Measurements from ENCODE around the gene SNW1.
A peak's percentile ranks its signal among the peaks of the same experiment; 100 is the strongest.

The SNW1 gene

GRCh38 chr14:77714926-77715325, 46.0 kb downstream of the SNW1 start:
- Mint-ChIP-seq H3K4me3 (no peak overlapping the region), H3K27ac (peak overlapping the region; percentile 84), H3K9me3 (ENCODE audit: low read depth) (no peaks in the 10 kb centered on the region), H3K4me1 (ENCODE audit: low read depth) (peaks cover 28% of the 10 kb centered on the region), H3K36me3 (peaks cover 8% of the 10 kb centered on the region), H3K27me3 (no peaks in the 10 kb centered on the region)

DNA sequence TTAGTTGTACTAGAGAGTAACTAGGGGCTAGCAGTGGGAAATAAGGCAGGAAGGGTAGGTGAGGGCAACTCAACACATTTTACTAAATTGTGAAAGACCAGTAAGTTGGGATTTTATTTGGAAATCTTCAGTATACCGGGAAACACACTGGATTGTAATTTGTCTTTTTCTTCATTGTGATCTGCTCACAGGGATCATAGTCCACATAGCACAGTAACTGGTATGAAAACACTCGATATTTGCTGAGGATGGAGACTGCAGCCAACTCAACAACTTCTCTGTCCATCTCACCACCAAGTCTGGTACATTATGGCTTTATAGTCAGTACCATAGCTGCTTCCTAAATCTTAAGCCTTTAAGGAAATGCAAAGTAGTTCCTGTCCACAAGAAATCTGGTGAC, 50.6 kb downstream of the SNW1 start:
- peaks cover 18% of the 10 kb centered on the region for H3K36me3 Mint-ChIP-seq
- peak overlapping the region; percentile 100 for H3K4me3 Mint-ChIP-seq
- no peak overlapping the region for H3K27ac Mint-ChIP-seq
- H3K27me3 Mint-ChIP-seq: no peaks in the 10 kb centered on the region
- no peaks in the 10 kb centered on the region for H3K9me3 Mint-ChIP-seq (ENCODE audit: low read depth)
- H3K4me1 Mint-ChIP-seq (ENCODE audit: low read depth): peaks cover 49% of the 10 kb centered on the region

- Mint-ChIP-seq H3K9me3 (ENCODE audit: low read depth) (no peaks in the 10 kb centered on the region), H3K27me3 (no peaks in the 10 kb centered on the region), H3K4me1 (ENCODE audit: low read depth) (peaks cover 45% of the 10 kb centered on the region), H3K4me3 (peak overlapping the region; percentile 100), H3K27ac (peak overlapping the region; percentile 99), H3K36me3 (peaks cover 12% of the 10 kb centered on the region)
Measured at GRCh38 chr14:77709412-77709811, 51.5 kb downstream of the SNW1 start.

- H3K27ac Mint-ChIP-seq: peak overlapping the region; percentile 99
Measured at GRCh38 chr14:77708749-77709148, 52.2 kb downstream of the SNW1 start.

GRCh38 chr14:77707724-77708408, 53.1 kb downstream of the SNW1 start, which contains the start of the genes ALKBH1 and SLIRP:
Gene ALKBH1, minus strand, starts transcription at chr14:77708023. Its CDS starts 19 bp downstream, at chr14:77708004.
Gene SLIRP, plus strand, starts transcription at chr14:77708103. Its CDS starts 9 bp downstream, at chr14:77708112.
- no peaks in the 10 kb centered on the region for H3K9me3 Mint-ChIP-seq (ENCODE audit: low read depth)
- no peaks in the 10 kb centered on the region for H3K27me3 Mint-ChIP-seq
- H3K36me3 Mint-ChIP-seq: peaks cover 12% of the 10 kb centered on the region
- H3K4me1 Mint-ChIP-seq (ENCODE audit: low read depth): peaks cover 42% of the 10 kb centered on the region
- peak within 1 kb of the TSS; percentile 99 for H3K27ac Mint-ChIP-seq
- H3K4me3 Mint-ChIP-seq: peak within 1 kb of the TSS; percentile 100

More at GRCh38 chr14:77708749-77709148, 52.2 kb downstream of the SNW1 start:
- Mint-ChIP-seq H3K4me3 (peak overlapping the region; percentile 100), H3K4me1 (ENCODE audit: low read depth) (peaks cover 47% of the 10 kb centered on the region), H3K9me3 (ENCODE audit: low read depth) (no peaks in the 10 kb centered on the region), H3K36me3 (peaks cover 12% of the 10 kb centered on the region), H3K27me3 (no peaks in the 10 kb centered on the region)

- Mint-ChIP-seq H3K9me3 (ENCODE audit: low read depth) (no peaks in the 10 kb centered on the region), H3K4me3 (peak overlapping the region; percentile 100), H3K4me1 (ENCODE audit: low read depth) (peaks cover 38% of the 10 kb centered on the region), H3K27ac (peak overlapping the region; percentile 99), H3K27me3 (no peaks in the 10 kb centered on the region), H3K36me3 (peaks cover 12% of the 10 kb centered on the region)
Measured at GRCh38 chr14:77707355-77707723, 53.6 kb downstream of the SNW1 start.

- H3K27me3 Mint-ChIP-seq: no peaks in the 10 kb centered on the region
- no peak overlapping the region for H3K27ac Mint-ChIP-seq
- no peaks in the 10 kb centered on the region for H3K9me3 Mint-ChIP-seq (ENCODE audit: low read depth)
- H3K36me3 Mint-ChIP-seq: peaks cover 21% of the 10 kb centered on the region
- H3K4me3 Mint-ChIP-seq: no peak overlapping the region
- no peaks in the 10 kb centered on the region for H3K4me1 Mint-ChIP-seq (ENCODE audit: low read depth)
Measured at GRCh38 chr14:77691259-77691658, 69.7 kb downstream of the SNW1 start.

- Mint-ChIP-seq H3K27ac (no peak overlapping the region), H3K4me3 (no peak overlapping the region), H3K36me3 (peaks cover 6% of the 10 kb centered on the region), H3K4me1 (ENCODE audit: low read depth) (peaks cover 5% of the 10 kb centered on the region), H3K9me3 (ENCODE audit: low read depth) (no peaks in the 10 kb centered on the region), H3K27me3 (no peaks in the 10 kb centered on the region)
Measured at GRCh38 chr14:77682158-77682553, 78.8 kb downstream of the SNW1 start.

DNA sequence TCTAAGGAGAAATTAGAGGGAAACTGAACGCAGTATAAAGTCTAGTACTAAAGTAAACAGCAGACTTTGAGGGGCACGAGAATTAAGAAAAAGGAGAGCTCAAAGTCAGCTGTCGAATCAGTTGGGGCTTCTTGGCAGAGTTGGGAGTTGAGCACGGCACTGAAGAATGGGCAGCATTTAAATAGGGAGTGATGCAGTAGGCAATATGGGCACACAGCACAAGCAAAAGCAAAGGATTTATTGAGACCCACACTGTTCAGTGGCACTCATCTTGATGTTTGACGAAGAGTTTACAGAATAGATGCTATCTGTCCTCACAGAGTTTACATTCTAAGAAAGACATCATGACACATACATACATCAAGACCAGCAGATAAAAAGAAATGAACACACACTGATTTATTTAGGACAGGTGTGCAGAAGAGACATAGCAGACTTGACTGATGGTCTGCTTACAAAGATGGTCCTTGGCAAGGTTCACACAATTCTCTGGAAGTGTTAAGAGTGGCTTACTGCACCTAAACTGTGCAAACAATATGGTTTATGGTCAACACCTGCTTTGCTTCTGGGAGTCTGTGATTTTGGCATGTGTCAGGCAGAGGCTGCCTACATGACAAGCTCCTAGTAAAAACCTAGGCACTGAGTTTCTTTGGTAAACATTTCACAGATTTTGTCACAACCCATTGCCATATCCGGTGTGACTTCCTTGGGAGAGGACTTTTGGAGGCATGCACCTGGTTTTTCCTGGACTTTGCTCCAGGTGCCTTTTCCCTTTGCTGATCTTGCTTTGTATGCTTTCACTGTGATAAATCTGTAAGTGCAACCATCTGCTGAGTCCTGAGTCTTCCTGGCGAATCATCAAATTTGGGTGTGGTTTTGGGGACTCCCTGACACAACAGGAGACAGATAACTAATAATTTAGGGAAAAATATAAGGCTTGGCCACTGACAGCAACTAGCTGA, 79.5 kb downstream of the SNW1 start:
- no peak overlapping the region for H3K4me3 Mint-ChIP-seq
- no peak overlapping the region for H3K27ac Mint-ChIP-seq
- no peaks in the 10 kb centered on the region for H3K27me3 Mint-ChIP-seq
- H3K36me3 Mint-ChIP-seq: peaks cover 6% of the 10 kb centered on the region
- peaks cover 5% of the 10 kb centered on the region for H3K4me1 Mint-ChIP-seq (ENCODE audit: low read depth)
- no peaks in the 10 kb centered on the region for H3K9me3 Mint-ChIP-seq (ENCODE audit: low read depth)

DNA sequence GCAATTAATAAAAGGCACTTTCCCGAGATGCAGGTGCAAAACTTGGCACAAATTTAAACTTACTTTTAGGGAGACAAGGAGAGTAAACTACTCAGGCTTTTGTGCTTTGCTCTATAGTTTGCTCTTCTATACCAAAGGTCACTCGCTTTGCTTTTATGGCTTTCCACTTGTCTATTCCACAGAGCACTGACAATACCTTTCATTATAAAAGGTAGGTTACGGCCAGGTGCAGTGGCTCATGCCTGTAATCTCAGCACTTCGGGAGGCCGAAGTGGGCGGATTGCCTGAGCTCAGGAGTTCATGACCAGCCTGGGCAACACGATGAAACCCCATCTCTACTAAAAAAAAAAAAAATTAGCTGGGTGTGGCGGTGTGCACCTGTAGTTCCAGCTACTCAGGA, 86.0 kb downstream of the SNW1 start:
- Mint-ChIP-seq H3K9me3 (ENCODE audit: low read depth) (no peaks in the 10 kb centered on the region), H3K4me1 (ENCODE audit: low read depth) (no peaks in the 10 kb centered on the region), H3K27me3 (no peaks in the 10 kb centered on the region), H3K4me3 (no peak overlapping the region), H3K36me3 (peaks cover 14% of the 10 kb centered on the region), H3K27ac (no peak overlapping the region)

DNA sequence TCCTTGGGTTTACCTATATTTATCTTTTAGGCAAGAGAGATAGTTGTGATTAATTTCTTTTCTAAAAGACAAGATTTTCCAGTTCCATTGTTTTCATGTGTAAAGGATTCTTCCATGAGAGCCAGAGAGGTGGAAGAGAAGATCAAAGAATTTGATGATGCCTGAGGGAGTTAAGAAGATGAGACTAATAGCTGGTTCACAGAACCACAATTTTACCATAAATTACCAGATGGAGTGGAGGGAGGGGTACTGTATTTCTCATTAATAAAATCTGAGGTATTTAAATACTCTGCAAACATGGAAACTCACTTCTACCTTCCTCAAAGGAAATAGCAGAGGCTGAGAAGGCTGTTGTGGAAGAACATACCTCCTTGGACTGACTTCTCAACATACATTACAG, 87.8 kb downstream of the SNW1 start:
- Mint-ChIP-seq H3K27ac (no peak overlapping the region), H3K36me3 (peaks cover 12% of the 10 kb centered on the region), H3K27me3 (no peaks in the 10 kb centered on the region), H3K4me3 (no peak overlapping the region), H3K4me1 (ENCODE audit: low read depth) (no peaks in the 10 kb centered on the region), H3K9me3 (ENCODE audit: low read depth) (no peaks in the 10 kb centered on the region)
